GM21515 (cell line): ENCODE measurements around the gene PPP4R1.
"Not testable (repeated sequence)": the region's sequence is repeated elsewhere in the genome, so short reads cannot be mapped to it uniquely, and the experiment has no call there.

ENCODE experiments used
- ATAC-seq: cut with Tn5 transposase; IDR thresholded peaks from one replicate; pipeline ENCODE4 v1.9.1; 2021; ENCODE audit not compliant: unreplicated experiment

PPP4R1 gene

DNA sequence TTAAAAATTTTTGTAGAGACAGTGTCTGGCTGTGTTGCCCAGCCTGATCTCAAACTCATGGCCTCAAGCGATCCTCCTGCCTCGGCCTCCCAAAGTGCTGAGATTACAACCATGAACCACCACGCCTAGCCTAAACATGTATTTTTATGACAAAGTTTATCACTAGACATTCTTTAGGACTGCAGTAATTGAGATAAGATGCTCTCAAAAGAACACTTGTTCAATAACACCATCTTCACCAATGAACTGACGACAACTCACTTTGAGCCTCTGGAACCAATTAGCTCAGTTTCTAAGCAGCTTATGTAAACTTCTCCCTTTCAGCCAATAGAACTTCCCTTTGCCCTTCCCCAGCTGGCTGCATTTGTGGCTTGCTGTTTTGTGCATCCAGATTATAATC, 15.3 kb upstream of the PPP4R1 start:
- ATAC-seq, result no peak

DNA sequence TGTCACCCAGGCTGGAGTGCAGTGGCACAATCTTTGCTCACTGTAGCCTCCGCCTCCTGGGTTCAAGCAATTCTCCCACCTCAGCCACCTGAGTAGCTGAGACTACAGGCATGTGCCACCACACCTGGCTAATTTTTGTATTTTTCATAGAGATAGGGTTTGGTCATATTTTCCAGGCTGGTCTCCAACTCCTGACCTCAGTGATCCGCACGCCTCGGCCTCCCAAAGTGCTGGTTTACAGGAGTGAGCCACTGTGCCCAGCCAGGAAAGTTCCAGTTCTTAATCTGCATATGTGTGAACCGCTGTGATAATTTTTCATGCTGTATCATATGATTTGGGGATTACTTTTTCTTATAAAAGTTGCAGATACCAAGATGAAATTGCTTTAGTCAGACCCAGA, 14.6 kb upstream of the PPP4R1 start:
- no peak for ATAC-seq

DNA sequence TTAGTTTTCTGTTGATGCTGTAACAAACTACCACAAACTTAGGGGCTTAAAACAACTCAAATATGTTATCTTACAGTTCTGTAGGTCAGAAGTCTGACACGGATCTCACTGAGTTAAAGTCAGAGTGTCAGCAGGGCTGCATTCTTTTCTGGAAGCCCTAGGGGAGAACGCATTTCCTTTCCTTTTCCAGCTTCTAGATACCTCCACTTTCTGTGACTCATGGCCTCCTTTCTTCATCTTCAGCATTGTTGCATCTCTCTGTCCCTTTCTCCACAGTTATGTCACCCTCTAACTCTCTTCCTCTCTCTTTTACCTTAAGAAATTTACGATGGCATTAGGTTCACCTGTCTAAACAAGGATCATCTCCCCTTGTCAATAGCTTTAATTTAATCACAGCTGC, 13.3 kb upstream of the PPP4R1 start:
- no peak for ATAC-seq

DNA sequence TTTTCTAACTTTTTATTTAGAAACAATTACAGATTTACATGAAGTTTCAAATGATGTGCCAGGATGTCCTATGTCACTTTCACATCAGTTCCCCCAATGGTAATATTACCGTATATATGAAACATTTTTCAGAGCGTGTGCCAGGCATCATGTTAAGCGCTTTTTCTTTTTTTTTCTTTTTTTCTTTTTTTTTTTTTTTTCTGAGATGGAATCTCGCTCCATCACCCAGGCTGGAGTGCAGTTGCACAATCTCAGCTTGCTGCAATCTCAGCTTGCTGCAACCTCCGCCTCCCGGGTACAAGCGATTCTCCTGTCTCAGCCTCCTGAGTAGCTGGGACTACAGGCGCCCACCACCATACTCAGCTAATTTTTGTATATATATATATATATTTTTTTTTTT, 5.6 kb upstream of the PPP4R1 start:
- no peak for ATAC-seq

DNA sequence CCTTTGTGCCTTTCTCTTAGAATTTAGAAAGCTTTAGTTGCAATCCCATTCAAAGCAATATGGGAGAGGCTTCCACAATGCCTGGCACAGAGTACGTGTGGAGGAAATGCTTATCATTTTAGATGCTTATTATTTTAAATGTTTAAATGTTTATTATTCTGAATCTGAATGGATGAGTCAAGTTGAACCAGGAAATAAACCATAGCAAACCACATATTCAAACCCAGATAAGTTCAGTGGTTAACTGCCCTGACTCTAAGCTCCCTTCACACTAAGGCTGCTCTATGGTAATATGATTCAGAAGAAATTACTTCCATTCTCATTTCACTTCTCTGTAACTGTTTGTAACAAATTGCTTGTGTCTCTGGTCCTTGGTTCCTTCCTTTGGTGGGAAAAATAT, 5.2 kb upstream of the PPP4R1 start:
- ATAC-seq, result no peak

DNA sequence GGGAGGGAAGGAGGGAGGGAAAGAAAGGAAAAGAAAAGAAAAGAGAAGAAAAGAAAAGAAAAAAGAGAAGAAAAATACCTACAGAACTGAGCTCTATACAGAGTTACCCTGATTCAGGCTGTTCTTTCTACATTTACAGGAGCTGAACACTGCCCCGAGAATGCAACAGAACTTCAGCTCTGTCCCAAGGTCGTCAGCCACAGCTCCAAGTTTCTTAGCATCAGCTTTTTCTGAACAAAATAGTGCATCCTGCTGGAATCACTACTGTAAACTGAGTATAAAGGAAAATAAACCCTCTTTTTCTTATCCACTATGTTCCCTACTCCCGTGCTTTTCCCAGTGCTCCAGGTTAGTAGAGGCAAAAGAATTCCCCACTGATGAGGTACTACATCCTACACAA, 4.7 kb upstream of the PPP4R1 start:
- ATAC-seq, result no peak

DNA sequence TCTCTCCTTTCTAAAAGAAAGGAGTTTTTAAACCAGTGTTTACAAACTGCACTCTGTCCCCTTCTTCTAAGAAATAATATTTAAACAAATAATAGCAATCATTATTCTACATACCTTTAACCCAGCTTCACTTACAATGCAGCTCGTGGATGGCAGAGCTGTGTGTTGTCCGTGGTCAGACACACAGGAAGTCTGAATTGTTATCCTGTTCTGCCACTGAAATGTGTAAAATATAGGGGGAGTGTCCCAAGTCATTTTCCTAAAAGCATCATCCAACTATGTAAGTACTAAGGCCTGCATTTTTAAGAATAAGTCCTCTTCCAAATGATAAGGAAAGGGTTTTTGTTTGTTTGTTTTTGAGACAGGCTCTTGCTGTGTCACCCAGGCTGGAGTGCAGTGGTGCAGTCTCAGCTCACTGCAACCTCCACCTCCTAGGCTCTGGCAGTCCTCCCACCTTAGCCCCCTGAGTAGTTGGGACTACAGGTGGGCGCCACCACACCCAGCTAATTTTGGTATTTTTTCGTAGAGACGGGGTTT, 2.7 kb upstream of the PPP4R1 start:
- ATAC-seq, result no peak

DNA sequence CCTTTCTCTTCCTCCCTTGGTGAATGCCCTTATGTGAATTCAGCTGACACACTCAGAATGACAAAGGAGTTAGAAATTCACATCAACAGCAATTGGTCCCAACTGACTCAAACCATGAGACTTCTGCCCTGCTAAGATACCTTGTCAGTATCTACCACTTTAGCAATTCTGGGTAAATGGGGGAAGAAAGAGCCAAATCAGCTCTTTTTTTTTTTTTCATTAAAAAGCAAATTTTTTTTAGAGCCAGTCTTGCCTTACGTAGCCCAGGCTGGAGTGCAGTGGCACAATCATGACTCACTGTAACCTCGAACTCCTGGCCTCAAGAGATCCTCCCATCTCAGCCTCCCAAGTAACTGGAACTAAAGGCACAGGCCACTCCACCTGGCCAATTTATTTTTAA, 1.7 kb upstream of the PPP4R1 start:
- no peak for ATAC-seq

DNA sequence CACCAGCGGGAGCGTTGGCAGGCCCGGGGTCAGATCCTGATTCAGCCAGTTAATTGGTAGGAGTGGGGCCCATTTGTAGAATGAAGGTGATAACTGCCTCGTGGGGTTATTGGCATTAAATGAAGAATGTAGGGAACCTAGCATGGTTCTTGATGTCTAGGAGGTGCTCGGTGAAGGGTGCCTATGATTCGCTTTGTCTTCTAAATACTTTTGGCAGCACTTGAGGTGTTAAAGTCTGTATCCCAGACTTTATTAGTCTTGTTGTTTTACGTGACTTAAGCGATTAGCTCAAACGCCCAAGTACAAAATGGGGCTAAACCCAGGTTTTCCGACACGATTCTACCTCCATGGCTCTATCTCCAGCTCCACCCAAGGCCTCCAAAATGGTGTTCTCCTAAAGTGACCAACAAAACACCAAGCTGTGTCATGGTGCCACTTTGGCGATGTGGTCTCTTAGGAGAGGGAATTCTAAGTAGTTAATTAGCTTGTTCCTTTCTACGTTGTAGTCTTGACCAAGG, 980 bp upstream of the PPP4R1 start:
- ATAC-seq, result no peak

DNA sequence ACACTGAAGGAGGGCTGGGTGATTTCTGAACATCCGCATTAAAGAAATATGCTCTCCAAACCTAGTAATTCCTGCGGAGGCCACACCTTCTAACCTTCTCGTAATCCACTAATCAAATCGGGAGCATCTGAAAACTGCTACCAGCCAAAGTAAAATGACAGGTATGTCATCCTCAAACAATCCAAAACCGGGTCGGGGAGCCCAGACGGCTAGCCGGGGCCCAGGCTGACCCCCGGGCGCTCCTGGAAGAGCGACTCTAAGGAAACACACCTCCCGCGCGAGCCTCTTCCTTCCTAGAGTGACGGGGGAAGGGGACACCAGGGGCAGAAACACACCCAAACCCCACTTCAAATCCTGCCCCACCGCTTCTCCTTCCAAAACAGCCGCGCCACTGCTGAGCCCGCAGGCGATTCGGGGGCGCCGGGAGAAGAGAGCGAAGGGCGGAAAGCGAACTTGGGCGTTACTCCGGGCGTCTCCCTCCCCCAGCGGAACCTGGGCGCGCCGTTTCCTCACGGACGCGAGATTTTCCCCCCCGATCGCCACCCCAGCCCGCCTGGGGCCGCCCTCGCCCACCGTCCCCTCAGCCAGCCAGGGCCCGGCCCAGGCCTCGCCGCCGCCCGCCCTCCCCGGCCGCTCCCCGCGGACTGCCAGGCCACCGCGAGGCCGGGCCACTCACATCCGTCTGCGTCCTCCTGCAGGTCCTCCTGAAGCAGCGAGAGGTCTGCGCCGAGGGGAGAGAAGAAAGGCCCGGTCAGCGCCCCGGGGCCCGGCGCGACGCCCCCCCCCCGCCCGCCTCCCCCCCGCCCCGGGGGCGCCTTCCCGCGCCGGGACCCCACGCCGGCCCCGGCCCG, 584 bp downstream of the PPP4R1 start:
- peak; percentile 34 for ATAC-seq

DNA sequence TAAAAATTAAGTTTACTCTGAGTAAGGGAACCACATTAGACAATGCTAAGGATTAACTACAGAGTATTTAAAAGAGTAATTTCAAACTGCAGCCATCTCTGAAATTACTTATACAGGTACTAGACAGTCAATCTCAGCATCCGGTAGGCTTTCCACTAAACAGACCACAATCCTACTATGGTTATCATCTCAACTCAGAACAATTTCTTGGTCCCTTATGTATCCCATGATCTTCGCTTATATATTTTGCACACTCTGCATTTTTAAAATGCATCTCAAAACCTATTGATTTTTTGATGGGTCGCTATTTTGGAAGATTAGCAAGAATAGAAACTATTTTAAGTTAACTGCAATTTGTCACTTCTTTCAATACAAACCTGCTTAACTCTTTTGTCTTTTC, 1.4 kb downstream of the PPP4R1 start:
- ATAC-seq, result no peak

DNA sequence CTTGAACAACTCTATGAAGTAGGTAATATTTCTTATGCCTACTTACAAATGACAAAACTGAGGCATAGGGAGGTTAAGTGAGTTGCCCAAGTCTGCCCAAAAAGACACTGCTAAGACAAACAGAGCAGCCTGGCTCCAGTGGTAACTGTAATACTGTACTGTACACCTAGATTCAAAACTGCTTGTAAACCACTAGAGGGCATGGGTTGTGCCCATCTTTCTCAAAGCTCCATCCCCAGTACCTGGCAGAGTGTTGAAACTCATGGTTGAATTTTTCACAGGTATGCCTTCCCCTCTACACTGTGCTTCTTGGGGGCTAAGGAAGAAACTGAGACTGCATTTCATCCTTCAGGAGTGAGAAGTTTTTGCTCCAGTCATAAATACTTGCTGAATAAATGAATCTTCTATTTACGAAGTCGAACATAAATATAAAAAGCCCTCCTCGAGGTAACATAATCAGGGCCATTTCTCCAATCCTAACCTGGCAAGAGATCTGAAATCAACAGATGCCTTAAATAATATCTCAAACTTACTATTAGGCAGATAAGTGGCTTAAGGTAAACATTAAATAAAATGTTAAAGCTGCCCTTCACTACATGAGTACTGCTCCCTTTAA, 2.0 kb downstream of the PPP4R1 start:
- ATAC-seq, result peak; percentile 44

DNA sequence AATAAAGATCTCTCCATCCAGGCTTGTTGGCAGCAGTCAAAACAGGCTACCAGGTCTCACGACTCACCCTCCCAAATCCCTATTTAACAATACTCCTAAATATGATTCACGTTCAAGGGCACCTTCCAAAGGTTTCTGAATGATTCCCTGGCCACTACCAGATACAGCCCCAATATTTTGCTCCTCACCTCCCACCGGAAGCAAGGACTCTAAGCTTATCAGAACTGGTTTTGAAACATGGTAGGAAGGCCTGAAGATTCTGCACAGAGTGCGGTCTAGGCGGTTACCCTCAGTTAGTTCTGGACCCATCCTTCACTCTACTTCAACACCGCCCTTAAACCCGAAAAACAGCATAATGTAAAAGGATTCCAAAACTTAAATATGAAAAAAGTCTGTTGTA, 5.2 kb downstream of the PPP4R1 start:
- ATAC-seq, result no peak

DNA sequence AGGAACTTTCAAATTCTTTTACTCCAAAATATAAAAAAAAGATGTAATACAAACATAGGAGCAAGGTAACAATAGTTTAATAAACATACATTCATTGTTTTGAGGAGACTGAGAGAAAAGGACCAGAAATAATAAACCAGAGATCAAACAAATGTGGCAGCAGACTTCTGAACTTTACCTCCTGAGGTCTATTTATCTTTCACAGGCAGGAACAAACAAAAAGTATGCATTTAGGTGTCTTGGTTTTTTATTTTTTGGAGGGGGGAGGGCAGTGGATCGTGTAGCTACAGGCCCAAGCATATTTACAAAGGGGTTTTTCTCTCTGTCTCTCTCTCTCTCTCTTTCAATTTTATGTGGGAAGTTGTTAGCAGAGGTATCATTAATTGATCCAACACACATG, 5.6 kb downstream of the PPP4R1 start:
- ATAC-seq, result no peak

DNA sequence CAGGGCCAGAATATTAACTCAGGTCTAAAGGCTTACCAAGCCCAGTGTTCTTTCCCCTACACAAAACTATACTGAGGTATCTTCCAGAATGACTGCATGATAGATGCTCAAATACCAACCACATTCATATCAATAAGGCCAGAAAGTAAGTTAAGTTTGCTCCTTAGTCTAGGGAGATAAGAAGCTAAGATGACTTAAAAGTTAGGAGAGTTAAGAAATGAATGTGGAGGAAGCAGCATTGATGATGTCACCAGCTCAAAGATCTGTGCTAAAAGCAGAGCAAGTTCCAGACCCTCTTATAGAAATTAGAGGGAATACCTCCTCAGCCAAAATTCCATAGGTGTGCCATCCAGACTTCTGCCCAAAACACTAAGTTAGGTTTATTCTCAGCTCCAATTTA, 6.1 kb downstream of the PPP4R1 start:
- ATAC-seq, result no peak

DNA sequence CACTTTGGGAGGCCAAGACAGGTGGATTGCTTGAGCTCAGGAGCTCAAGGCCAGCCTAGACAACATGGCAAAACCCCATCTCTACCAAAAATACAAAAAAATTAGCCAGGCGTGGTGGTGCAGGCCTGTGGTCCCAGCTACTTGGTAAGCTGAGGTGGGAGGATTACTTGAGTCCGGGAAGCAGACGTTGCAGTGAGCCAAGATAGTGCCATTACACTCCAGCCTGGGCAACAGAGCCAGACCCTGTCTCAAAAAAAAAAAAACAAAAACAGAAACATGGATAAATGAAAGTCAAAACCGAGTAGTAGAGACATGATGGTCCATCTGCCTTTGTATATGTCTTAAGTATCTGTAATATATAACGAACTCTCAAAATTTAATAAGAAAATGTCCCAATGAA, 7.2 kb downstream of the PPP4R1 start:
- not testable (repeated sequence) for ATAC-seq

DNA sequence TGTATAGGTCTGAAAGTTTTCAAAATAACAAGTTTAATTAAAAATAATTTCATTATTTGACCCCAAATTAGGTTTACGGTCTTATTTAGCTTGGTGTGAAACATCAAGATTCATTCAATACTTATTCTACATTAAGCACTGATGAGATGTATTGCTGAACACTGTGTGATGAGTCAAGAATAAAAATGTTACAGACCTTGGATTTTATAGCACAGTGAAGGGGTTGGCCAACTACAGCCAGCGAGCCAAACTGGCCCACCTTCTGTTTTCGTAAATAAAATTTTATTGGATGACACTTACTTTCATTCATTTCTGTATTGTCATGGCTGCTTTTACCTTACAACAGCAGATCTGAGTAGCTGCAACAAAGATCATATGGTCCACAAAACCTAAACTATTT, 8.3 kb downstream of the PPP4R1 start:
- ATAC-seq, result no peak

DNA sequence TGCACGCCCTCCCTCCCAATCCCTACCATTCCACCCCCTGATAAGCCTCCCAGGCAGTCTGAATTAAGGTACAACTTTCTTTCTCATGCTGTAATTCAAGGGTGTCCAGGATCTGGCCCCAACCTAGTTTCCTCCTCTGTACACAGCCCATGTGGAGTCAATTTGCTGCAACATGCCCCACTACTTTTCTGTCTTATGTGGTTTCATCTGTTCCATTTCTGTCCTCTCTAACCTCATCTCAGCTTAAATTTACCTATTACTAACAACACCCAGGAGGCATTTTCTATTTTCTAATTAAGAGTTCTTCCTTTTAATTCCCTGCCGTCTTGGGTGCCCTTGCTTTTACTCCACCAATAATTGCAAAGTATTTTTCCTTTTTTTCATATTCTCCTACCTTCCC, 10.0 kb downstream of the PPP4R1 start:
- ATAC-seq, result no peak

DNA sequence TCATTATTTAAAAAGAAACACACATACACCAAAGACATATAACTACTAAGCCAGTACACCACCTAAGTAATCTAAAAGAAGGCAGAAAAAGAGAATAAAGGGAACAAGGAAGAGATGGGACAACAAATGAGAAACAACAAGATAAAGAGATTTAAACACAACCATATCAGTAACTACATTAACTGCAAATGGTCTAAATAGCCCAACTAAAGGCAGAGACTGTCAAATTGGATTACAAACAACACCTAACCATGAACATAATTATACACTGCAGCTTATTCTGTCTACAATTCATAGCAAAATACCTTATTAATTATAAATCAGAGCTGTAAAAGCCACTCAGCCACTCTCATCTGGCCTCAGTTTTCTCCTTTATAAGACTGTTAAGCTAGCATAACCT, 15.0 kb downstream of the PPP4R1 start:
- ATAC-seq, result no peak

DNA sequence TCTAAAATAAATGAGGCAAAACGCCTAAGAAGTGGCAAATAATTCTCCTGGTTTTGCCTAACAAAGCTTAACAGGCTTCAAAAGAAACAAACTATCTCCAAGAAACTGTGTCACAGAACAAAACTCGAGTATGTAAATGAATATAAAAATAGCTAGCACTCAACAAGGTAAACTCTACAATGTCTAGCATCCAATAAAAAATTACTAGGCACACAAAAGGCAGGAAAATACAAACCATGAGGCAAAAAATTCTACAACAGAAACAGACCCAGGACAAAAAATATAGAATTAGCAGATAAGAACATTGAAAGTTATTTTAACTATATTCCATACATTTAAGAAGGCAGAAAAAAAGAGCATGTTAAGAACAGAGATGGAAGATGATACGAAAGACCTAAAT, 16.8 kb downstream of the PPP4R1 start:
- ATAC-seq, result no peak

DNA sequence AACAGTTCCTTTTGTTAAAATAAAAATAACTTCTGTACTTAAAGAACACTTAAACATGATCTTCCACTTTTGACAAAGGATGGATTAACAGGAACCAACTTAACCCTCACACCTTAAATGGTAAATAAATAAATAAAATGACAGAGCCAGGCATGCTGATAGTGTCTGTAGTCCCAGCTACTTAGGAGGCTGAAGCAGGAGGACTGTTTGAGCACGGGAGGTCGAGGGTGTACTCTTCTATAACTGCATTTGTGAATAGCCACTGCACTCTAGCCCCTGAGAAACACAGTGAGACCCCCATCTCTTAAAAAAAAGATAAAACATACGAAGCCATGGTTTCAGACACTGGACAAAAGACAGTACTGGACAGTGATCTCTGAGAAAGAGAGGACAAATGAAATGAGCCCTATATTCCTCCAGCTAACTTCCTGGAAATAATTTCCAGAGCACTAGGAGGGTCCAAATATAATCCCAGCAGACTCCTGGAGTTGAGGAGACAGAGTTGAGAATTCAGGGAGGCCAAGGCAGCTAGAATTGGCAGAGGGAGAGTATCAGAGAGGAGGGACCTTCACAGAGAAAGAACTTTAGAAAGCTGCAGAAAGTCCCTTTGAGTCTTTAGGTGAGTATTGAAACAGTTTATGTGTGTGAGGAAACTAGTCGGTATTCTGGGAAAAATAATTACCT, 17.4 kb downstream of the PPP4R1 start:
- ATAC-seq, result no peak

DNA sequence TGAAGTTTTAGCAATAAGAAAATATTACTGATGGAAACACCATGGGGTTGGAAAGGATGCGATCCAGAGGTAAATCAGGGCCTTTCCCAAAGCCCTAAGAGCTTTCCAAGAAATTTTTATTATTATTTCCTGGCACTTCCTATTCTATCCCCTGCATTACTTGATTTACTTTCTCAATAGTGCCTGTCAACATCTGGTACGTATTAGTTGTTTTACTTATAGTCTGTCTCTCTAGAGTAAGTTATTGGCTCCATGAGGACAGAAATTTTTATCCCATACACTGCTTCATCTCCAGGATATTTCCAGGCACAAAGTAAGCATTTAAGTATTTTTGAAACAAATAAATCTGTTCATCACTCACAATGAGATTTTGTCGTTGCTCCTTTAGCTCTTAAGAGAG, 18.1 kb downstream of the PPP4R1 start:
- no peak for ATAC-seq
